ENCODE data around the gene CTPS1.

The CTPS1 gene

GRCh38 chr1:41017141-41018017 is 37.9 kb downstream of the CTPS1 start:
- no peaks in the 10 kb centered on the region for H3K27me3 Mint-ChIP-seq
- H3K9me3 Mint-ChIP-seq: no peaks in the 10 kb centered on the region
- intact Hi-C loops (cut with micrococcal nuclease): no loop called here
- peaks cover 64% of the 10 kb centered on the region for H3K36me3 Mint-ChIP-seq (ENCODE audit: low read depth)
- H3K4me1 Mint-ChIP-seq (ENCODE audit: low read depth): peaks cover 21% of the 10 kb centered on the region
- H3K27ac Mint-ChIP-seq: no peak overlapping the region
- H3K4me3 Mint-ChIP-seq: no peak overlapping the region

- Mint-ChIP-seq H3K27ac (no peak overlapping the region), H3K4me3 (no peak overlapping the region), H3K36me3 (ENCODE audit: low read depth) (peaks cover 60% of the 10 kb centered on the region), H3K27me3 (no peaks in the 10 kb centered on the region), H3K9me3 (no peaks in the 10 kb centered on the region), H3K4me1 (ENCODE audit: low read depth) (peaks cover 21% of the 10 kb centered on the region)
- intact Hi-C loops (cut with micrococcal nuclease): no loop called here
These were observed 38.5 kb downstream of the CTPS1 start for GRCh38 chr1:41018018-41018410.

GRCh38 chr1:41019353-41019745 is 39.9 kb downstream of the CTPS1 start:
- Mint-ChIP-seq H3K36me3 (ENCODE audit: low read depth) (peaks cover 59% of the 10 kb centered on the region), H3K9me3 (no peaks in the 10 kb centered on the region), H3K27ac (no peak overlapping the region), H3K4me3 (no peak overlapping the region), H3K4me1 (ENCODE audit: low read depth) (peaks cover 8% of the 10 kb centered on the region), H3K27me3 (no peaks in the 10 kb centered on the region)
- intact Hi-C loops (cut with micrococcal nuclease): no loop called here

GRCh38 chr1:41020109-41020576 is 40.6 kb downstream of the CTPS1 start:
- peaks cover 51% of the 10 kb centered on the region for H3K36me3 Mint-ChIP-seq (ENCODE audit: low read depth)
- no peaks in the 10 kb centered on the region for H3K9me3 Mint-ChIP-seq
- no peak overlapping the region for H3K4me3 Mint-ChIP-seq
- no peak overlapping the region for H3K27ac Mint-ChIP-seq
- H3K27me3 Mint-ChIP-seq: no peaks in the 10 kb centered on the region
- intact Hi-C loops (cut with micrococcal nuclease): no loop called here
- H3K4me1 Mint-ChIP-seq (ENCODE audit: low read depth): peaks cover under 1% of the 10 kb centered on the region

GRCh38 chr1:41020654-41021053 is 41.2 kb downstream of the CTPS1 start:
- intact Hi-C loops (cut with micrococcal nuclease): no loop called here
- Mint-ChIP-seq H3K36me3 (ENCODE audit: low read depth) (peaks cover 49% of the 10 kb centered on the region), H3K27me3 (no peaks in the 10 kb centered on the region), H3K4me3 (no peak overlapping the region), H3K9me3 (no peaks in the 10 kb centered on the region), H3K4me1 (ENCODE audit: low read depth) (no peaks in the 10 kb centered on the region), H3K27ac (no peak overlapping the region)

DNA sequence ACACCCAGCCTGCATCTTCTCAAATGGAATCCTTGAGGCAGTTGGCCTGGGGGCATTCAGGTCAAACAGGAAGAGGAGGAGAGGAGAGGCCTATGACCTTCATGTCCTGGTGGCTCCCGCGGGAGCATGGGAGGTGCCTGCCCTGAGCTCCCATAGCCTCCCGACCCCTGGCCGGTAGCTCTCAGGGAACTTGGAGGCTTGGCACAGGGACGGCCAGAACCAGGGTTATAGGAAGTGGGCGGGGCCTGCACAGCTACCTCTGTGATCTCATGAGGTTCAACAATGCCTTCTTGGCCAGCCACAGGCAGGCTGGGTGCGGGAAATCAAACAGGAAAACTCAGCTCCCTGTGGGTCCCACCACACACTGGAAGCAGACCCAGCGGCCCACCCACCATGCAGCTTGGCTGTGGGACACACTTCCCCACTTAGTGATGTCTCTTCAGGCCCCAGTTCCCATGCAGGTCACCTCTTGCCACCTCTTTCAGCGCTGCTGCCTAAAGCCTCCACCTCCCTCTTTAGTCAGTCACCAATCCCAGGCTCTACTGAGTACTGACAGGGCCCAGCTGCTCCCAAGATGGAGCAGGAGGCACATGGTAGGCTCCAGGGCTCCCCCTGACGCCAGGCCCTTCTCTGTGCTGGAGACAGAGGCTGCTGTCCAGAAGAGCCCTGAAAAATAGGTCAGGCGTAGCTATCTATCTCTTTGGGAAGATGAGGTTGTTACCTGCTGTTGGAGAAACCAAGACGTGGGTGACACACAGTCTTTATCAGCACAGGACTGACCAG is 42.2 kb downstream of the CTPS1 start, which contains the start of gene SLFNL1:
TSS of gene SLFNL1 (minus strand) at position 200 of the 783 bp plus-strand sequence. CDS start 1,065 bp downstream, outside the sequence.
- H3K4me1 Mint-ChIP-seq (ENCODE audit: low read depth): no peaks in the 10 kb centered on the region
- intact Hi-C loops (cut with micrococcal nuclease): no loop called here

DNA sequence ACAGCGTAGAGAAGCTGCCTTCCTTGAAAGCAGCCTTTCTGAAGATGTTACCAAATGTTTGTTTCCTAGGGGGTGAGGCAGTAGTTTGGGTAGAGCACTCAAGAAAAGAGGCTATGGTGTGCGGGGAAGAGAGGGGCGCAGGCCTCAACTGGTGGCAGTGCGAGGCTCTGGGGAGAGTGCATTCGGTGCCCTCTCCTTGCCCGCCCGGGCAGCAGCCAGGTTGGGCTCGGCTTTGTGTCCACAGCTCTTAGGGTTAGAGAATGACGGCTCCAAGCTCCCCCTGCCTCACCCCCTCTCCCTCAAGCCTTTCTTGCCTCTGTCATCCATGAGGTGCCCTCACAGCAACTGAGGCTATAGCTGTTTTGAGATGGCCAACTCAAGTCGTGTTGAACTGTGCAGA is 42.9 kb downstream of the CTPS1 start:
- no peak overlapping the region for H3K27ac Mint-ChIP-seq
- peaks cover 34% of the 10 kb centered on the region for H3K36me3 Mint-ChIP-seq (ENCODE audit: low read depth)
- no peaks in the 10 kb centered on the region for H3K9me3 Mint-ChIP-seq
- H3K4me3 Mint-ChIP-seq: no peak overlapping the region
- no peaks in the 10 kb centered on the region for H3K27me3 Mint-ChIP-seq
- no peaks in the 10 kb centered on the region for H3K4me1 Mint-ChIP-seq (ENCODE audit: low read depth)
- intact Hi-C loops (cut with micrococcal nuclease): no loop called here

More for the DNA sequence above, 42.2 kb downstream of the CTPS1 start, which contains the start of gene SLFNL1:
- Mint-ChIP-seq H3K9me3 (no peaks in the 10 kb centered on the region), H3K27me3 (no peaks in the 10 kb centered on the region), H3K4me3 (no peak within 1 kb of the TSS), H3K36me3 (ENCODE audit: low read depth) (peaks cover 39% of the 10 kb centered on the region), H3K27ac (no peak within 1 kb of the TSS)

DNA sequence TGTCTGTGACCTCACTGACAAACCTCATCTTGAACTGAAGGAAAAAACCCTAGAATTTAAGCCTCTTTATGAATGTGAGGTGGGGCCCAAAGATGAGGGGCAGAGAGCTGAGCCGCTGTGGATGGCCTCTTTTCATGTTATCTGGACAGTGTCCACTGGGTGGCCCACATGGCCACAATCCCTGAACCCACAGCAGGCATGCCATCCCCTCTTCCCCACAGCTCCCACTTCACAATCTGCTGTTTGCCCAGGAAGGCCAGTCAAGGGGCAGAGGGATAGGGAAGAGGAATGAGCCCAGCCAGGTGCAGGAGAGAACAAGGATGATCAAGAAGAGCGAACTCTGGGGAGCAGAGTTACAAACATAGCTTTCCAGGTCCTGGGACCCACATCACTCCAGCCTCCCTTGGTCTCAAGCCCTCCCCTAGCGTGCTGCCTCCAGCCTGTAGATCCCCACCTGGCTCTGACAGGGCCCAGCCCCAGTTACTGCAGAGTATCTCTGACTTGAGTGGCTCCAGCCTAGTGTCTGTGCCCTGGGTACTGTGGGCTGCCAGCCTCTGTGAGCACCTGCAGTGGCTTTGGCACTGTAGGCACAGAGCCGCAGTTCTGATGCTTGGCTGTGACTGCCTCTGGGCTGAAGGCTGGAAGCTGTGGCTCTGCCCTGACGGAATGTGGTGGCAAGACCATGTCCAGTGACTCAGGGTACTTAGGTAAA is 43.9 kb downstream of the CTPS1 start:
- no peaks in the 10 kb centered on the region for H3K9me3 Mint-ChIP-seq

DNA sequence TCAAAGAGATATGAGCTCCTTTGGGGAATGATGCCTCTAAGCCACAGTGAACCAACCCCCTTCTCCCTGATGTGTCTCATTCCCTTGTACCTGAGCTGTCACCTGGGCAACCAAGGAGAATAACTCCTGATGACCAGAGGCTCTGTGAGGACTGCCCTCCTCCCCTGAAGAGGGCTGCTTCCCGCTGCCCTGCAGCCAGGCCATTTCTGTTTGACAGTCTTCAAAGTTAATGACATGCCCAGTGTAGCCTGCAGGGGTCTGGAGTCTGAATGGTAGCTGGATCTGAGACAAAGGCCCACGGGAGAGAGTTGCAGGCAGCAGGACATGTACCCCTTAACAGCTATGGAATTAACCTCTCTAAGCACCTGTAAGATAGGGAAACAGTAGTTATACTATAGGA is 45.5 kb downstream of the CTPS1 start:
- H3K4me3 Mint-ChIP-seq: no peak overlapping the region
- H3K27ac Mint-ChIP-seq: no peak overlapping the region
- no peaks in the 10 kb centered on the region for H3K9me3 Mint-ChIP-seq
- H3K4me1 Mint-ChIP-seq (ENCODE audit: low read depth): no peaks in the 10 kb centered on the region
- H3K36me3 Mint-ChIP-seq (ENCODE audit: low read depth): peaks cover 21% of the 10 kb centered on the region
- H3K27me3 Mint-ChIP-seq: no peaks in the 10 kb centered on the region
- intact Hi-C loops (cut with micrococcal nuclease): no loop called here

More for the DNA sequence above, 43.9 kb downstream of the CTPS1 start:
- H3K4me1 Mint-ChIP-seq (ENCODE audit: low read depth): no peaks in the 10 kb centered on the region
- no peak overlapping the region for H3K4me3 Mint-ChIP-seq
- peaks cover 32% of the 10 kb centered on the region for H3K36me3 Mint-ChIP-seq (ENCODE audit: low read depth)
- no peak overlapping the region for H3K27ac Mint-ChIP-seq
- intact Hi-C loops (cut with micrococcal nuclease): no loop called here
- H3K27me3 Mint-ChIP-seq: no peaks in the 10 kb centered on the region

- intact Hi-C loops (cut with micrococcal nuclease): no loop called here
- no peak overlapping the region for H3K4me3 Mint-ChIP-seq
- no peaks in the 10 kb centered on the region for H3K4me1 Mint-ChIP-seq (ENCODE audit: low read depth)
- no peak overlapping the region for H3K27ac Mint-ChIP-seq
- no peaks in the 10 kb centered on the region for H3K27me3 Mint-ChIP-seq
- H3K36me3 Mint-ChIP-seq (ENCODE audit: low read depth): peaks cover 15% of the 10 kb centered on the region
- no peaks in the 10 kb centered on the region for H3K9me3 Mint-ChIP-seq
These were observed 46.7 kb downstream of the CTPS1 start for GRCh38 chr1:41025979-41026819.

DNA sequence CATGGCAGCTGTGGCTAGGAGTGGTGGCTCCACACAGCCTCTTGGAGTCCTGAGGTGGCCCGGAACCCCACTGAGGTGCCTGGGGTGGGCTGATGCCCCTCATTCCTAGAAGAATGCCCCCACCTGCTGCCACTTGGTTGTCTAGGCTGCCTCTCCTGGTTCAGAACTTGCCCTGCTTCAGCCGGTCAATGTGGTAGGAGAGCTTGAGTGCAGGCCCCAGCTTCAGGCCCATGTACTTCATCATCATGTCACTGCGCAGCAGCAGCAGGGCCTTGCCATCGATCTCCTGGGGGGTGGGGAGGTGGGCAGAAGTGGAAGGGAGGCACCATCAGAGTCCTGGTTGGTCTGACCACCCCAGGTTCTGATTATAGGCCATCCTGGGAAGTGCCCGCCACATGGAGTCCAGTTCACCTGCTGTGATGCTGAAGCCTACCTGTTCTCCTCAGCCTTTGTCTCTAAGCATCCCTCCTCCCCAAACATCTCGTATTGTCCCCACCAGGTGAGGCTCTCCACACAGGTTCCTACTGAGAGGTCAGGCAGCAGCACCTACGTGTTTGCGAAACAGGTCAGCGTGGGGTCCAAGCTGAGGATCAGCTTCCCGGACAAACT is 48.6 kb downstream of the CTPS1 start:
- Mint-ChIP-seq H3K36me3 (ENCODE audit: low read depth) (peaks cover 21% of the 10 kb centered on the region), H3K4me3 (no peak overlapping the region), H3K9me3 (no peaks in the 10 kb centered on the region), H3K27ac (no peak overlapping the region), H3K4me1 (ENCODE audit: low read depth) (no peaks in the 10 kb centered on the region), H3K27me3 (no peaks in the 10 kb centered on the region)
- intact Hi-C loops (cut with micrococcal nuclease): no loop called here

GRCh38 chr1:41030872-41031616 is 51.5 kb downstream of the CTPS1 start:
- Mint-ChIP-seq H3K27ac (no peak overlapping the region), H3K36me3 (ENCODE audit: low read depth) (peaks cover 21% of the 10 kb centered on the region), H3K4me1 (ENCODE audit: low read depth) (no peaks in the 10 kb centered on the region)

More at GRCh38 chr1:41030872-41031616, 51.5 kb downstream of the CTPS1 start:
- Mint-ChIP-seq H3K9me3 (no peaks in the 10 kb centered on the region), H3K27me3 (no peaks in the 10 kb centered on the region), H3K4me3 (no peak overlapping the region)
- intact Hi-C loops (cut with micrococcal nuclease): loop anchor here (10.0 kb wide), 1 partner anchor 94 kb away; no protein-coding TSS in a partner anchor

All from dendritic cell treated with granulocyte-macrophage colony-stimulating factor and Interleukin-4, amounts not matched to agents 40 ng/mL and 50 ng/mL, for 4 days (primary cell).